Articular chondrocyte of knee joint (primary cell): ENCODE data around the gene AK4. TPM values are rescaled to one million over a fixed set of nuclear protein-coding genes. Genes with fewer than 3 reads are reported as not detected.

Experiments used
- small RNA-seq: library from RNA; depleted of rRNA; stranded (forward); fragments of <200 nt; gene quantifications from one replicate; pipeline ENCODE3, GENCODE V24; 2012
- total RNA-seq: library from RNA; depleted of rRNA; stranded (reverse); fragments of >200 nt; gene quantifications from 2 replicates; pipeline ENCODE4 v1.2.3, GENCODE V29; 2012

The AK4 gene
- 78.8 and 103 TPM in 2 replicates for total RNA-seq

DNA sequence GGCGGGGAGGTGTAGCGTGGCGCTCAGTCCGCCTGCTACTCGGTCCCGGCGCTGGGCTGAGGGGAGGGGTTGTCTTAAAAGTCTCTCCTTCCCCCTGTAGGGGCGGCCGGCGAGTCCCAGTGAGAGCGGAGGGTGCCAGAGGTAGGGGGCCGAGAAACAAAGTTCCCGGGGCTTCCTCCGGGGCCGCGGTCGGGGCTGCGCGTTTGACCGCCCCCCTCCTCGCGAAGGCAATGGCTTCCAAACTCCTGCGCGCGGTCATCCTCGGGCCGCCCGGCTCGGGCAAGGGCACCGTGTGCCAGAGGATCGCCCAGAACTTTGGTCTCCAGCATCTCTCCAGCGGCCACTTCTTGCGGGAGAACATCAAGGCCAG lies at the start of gene AK4:
TSS of gene AK4 (plus strand) at position 26 of the 370 bp plus-strand sequence. CDS start at position 231, 205 bp downstream.

Small RNAs within 50 kb of the gene (small RNA-seq; reads per million reads assigned to genes)
- not detected for gene RPS29P7

Other genes starting within 250 kb of the AK4 start
- 191 and 192 TPM in 2 replicates for gene JAK1, start 181.7 kb upstream of the AK4 start, total RNA-seq
- gene DNAJC6, start 161.3 kb downstream of the AK4 start, total RNA-seq: 2.5 and 4.5 TPM in 2 replicates